ENCODE data around the gene TMEM117.

- no peak for TF ChIP-seq ZSCAN18 (tag by site-specific recombination; IDR thresholded peaks at IDR 0.05)
- TF ChIP-seq ZBTB7A (tag by site-specific recombination; IDR thresholded peaks at IDR 0.05; ENCODE audit: low read depth), result no peak
- TF ChIP-seq HIC1 (tag by site-specific recombination; IDR thresholded peaks at IDR 0.05), result no peak
- TF ChIP-seq CTCF (tag by site-specific recombination; IDR thresholded peaks at IDR 0.05), result no peak
- TF ChIP-seq ZSCAN5A (tag by site-specific recombination; IDR thresholded peaks at IDR 0.05), result no peak
- TF ChIP-seq KLF9 (tag by site-specific recombination; IDR thresholded peaks at IDR 0.05; ENCODE audit: low read depth), result no peak
- no peak for TF ChIP-seq ZNF175 (tag by site-specific recombination; IDR thresholded peaks at IDR 0.05)
- no peak for TF ChIP-seq ZBTB20 (tag by site-specific recombination; IDR thresholded peaks at IDR 0.05)
- no peak for TF ChIP-seq MEIS1 (CRISPR knock-in tag; IDR thresholded peaks at IDR 0.05; ENCODE audit: borderline replicate concordance)
- no peak for TF ChIP-seq BCL11A (tag by site-specific recombination; IDR thresholded peaks at IDR 0.05; ENCODE audit: low read depth)
- TF ChIP-seq ZBTB10 (tag by site-specific recombination; IDR thresholded peaks at IDR 0.05), result no peak
Observed at GRCh38 chr12:44099486-44099885, 263.6 kb downstream of the TMEM117 start.
